HG03159 (cell line): ENCODE results near the gene RNF133.

Source experiments
- ATAC-seq: cut with Tn5 transposase; IDR thresholded peaks from one replicate; pipeline ENCODE4 v1.9.1; 2021; ENCODE audit warnings: mild to moderate bottlenecking, moderate library complexity; ENCODE audit not compliant: unreplicated experiment

The RNF133 gene, protein sequence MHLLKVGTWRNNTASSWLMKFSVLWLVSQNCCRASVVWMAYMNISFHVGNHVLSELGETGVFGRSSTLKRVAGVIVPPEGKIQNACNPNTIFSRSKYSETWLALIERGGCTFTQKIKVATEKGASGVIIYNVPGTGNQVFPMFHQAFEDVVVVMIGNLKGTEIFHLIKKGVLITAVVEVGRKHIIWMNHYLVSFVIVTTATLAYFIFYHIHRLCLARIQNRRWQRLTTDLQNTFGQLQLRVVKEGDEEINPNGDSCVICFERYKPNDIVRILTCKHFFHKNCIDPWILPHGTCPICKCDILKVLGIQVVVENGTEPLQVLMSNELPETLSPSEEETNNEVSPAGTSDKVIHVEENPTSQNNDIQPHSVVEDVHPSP

GRCh38 chr7:122699017-122699416, at the start of gene RNF133:
Gene RNF133, minus strand, starts transcription at chr7:122699117. Its CDS starts 199 bp downstream, at chr7:122698918.
- no peak for ATAC-seq

DNA sequence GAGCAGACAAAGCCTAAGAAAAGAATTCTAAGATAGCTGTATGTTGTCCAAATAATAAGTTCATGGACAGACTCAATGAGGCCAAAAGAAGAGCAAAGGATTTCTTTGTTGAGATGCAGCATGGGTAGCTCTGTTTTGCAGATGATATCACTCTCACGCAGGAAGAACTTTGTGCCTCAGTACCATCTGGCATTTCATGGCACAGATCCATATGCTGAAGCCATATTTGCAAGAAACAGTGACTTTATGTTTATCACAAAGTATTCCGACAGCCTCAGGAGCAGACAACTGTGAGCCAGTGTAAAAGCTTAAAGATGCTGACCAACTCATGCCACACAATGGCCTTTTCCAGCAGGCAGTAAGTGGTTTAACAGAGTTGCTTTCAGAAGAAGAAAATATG, 49.3 kb upstream of the RNF133 start:
- no peak for ATAC-seq

DNA sequence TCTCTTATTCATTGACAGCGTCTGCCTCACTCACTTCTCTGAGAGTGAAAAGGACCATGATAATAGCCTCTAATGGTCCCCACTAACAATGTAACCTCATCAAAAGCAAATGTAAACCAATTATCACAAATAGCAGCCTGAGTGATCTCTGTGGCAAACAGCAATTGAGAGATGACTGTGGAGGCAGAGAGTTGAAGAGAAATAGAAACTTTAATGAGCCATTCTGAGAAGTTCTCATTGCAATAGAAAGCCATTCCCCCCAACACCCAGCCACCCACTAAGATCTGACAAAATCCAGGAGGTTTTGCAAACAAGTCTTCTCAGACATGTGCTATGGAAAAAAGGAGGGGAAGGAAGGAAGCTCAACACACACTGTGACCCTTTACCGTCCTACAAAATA, 48.0 kb upstream of the RNF133 start:
- no peak for ATAC-seq

DNA sequence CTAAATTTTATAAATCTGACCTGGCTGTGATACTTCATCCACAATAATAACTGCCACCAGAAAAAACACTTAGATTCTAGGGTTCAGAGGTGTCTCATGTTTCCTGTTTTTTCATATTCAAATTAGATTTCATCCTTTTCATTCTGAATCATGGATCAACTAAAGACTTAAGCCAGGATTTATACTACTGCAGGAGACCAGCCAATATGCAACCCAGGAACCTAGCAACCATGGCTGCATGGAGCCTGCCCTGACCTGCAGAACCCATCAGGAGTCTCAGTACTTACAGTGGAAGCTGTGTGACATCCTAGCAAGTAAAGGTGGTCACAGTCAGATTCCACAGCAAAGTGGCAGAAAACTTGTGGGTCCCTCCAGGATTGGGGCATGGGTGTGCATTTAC, 44.3 kb upstream of the RNF133 start:
- ATAC-seq, result no peak

- ATAC-seq, result no peak
Observed at GRCh38 chr7:122738947-122739346, 40.0 kb upstream of the RNF133 start.

DNA sequence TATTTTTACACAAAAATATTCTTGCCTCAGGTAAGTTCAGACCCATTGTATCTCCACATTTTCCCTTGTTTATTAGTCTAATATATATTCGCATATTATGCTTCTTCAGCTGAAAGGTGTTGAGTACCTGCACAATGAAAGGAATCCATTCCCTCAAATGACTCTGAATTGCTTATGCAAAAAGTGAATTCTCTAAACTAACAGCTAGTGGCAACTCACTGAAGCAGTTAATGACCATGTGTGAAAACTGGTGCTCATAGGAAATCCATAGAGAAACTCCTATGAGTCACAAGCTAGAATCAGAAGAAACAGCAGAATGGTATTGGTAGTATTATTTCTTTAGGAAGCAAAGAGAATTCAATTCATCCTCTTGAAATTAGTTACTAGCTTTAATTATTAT, 37.3 kb upstream of the RNF133 start:
- ATAC-seq, result no peak

DNA sequence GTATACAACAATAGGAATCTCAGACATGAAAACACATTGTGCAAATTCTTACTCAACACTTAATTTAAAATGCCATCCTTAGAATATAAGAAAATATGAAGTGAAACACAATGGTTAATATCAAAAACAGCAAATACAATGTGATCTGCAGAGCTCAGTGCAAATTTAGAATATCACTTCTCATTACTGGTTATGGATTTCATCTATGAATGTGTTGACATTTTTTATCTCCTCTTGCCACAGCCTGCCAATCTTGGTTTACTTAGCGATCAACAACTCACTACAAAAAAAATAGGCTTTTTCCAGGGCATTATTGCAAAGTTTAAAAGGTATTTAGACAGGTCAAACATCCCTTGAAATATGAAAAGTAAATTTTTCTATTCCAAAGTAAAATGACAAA, 28.8 kb upstream of the RNF133 start:
- ATAC-seq, result no peak

DNA sequence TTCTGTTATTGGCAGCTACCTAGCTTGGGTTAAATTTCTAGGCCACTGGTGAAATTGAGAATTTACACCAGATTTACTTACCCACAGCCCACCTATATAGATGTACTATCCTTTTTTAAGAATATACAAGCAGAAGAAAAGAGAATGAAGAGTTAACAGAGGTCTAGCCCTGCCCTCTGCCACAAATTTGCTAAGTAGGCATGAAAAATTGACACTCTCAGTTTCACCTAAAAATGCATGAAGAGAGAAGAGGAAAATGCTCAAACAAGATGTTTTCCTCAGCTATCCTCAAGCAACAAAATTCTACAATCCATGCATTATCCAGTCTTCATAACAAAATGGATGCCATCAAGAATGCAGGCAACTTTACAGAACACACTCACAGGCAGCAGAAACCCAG, 28.4 kb upstream of the RNF133 start:
- no peak for ATAC-seq

DNA sequence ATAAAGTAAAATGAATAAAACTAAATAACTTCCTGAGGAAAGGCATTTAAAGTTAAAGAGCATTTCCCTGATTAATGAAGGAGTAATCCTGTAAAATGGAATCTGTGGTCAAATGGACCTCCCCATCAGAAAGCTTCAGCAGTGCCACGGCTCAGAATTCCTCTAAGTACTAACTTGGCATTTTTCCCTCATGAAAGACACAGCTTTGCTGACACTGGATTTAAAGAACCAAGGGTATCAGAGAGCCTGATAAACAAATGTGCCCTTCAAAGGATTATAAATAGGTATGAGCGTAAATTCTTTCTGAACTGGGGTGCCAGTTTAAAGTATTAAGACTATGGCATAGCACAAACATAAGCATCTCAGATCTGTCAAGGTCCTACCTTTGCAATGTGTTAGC, 28.0 kb upstream of the RNF133 start:
- ATAC-seq, result no peak

DNA sequence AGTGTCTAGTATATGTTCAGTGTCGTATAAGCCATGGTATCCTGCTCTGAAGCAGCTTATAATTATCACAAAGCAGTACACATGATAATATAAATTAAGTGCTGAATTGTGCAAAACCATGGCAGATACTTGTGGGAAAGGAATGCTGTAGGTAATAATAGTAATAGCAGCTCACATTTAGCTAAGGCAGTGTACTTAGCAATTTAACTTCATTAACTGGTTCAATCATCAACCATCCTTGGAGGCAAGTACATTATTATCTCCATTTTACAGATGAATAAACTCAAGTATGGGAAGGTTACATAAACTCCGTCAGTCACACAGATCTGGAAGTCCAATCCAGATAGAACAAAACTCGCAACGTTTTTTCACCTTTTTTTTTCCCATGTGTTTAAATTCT, 25.4 kb upstream of the RNF133 start:
- ATAC-seq, result no peak

- ATAC-seq, result no peak
Observed at GRCh38 chr7:122719010-122719578, 20.2 kb upstream of the RNF133 start.

GRCh38 chr7:122717356-122718089, 18.6 kb upstream of the RNF133 start:
- ATAC-seq, result no peak

- no peak for ATAC-seq
Observed at GRCh38 chr7:122715183-122715582, 16.3 kb upstream of the RNF133 start.

- no peak for ATAC-seq
Observed at GRCh38 chr7:122710916-122711315, 12.0 kb upstream of the RNF133 start.

DNA sequence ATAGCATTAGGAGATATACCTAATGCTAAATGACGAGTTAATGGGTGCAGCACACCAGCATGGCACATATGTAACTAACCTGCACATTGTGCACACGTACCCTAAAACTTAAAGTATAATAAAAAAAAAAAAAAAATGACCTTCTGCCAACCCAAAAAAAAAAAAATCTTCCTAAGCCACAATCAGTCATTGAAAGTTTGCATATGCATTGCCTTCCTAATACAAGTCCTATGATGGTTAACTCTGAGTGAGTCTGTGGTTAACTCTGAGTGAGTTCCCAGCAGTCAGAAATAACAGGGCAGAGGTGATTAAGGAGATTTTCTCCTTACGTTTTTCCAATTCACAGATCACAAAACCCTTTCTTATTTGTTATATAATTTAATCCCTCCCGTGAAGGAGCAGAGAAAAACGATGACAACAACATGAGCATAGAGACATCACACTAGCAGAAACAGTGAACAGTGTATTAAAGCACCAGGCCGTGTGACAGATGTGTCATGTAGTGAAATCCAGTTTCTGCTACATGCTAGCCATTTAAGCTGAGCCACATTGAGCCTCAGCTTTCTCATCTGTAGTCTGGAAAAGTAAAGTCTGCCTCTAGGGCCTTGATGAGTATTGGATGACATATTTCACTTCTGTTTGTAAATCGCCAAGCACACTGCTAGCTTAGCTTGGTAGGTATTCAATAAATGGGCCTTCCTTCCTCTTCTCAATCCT, 11.2 kb upstream of the RNF133 start:
- no peak for ATAC-seq

GRCh38 chr7:122706836-122707235, 7.9 kb upstream of the RNF133 start:
- ATAC-seq, result no peak

- no peak for ATAC-seq
Observed at GRCh38 chr7:122702872-122703510, 4.1 kb upstream of the RNF133 start, which contains the start of gene RNF148. Gene RNF148, minus strand, starts transcription at chr7:122702922. Its CDS starts 172 bp downstream, at chr7:122702750.

- no peak for ATAC-seq
Observed at GRCh38 chr7:122695816-122696215, 3.1 kb downstream of the RNF133 start.

DNA sequence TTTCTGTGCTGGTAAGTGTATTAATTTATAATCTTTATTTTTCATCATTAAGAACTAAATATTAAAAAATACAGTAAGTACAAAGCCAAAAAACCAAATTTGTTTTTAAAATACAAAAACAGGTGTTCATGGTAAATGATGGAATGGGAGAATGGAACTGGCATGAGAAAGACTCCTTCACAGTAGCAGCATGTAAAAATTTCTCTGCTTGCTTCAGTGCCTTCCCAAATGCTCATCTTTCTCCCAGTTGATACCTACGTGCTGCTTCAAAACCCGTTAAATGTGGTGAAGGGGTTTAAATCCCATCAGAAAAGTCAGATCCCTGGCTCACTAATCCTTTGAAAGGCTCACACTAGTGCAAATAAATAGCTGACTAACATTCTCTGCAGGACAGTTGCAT, 4.2 kb downstream of the RNF133 start:
- no peak for ATAC-seq

DNA sequence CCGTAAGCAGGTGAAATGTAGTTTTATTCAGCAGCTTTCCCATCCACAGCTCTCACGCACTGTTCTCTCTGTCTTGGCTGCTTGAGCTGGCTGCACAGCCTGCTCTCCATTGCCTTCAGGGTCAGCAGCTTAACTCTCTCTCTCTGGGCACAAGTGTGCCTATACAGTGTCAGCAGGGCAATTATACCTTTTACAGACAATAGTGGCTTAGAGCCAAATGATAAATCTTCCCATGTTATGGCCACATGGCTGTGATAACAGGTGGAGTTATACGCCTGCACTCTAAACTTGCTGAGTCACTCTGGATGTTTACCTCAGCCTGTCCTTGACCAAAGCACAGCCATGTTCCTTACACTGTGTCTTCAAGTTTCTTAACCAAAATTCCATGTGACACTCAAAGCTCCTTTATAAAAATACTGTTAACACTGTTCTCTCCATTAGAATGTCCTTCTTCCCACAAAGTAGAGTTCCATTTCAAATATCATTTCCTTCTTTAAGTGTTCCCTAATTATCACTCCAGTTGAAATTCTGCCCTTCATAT, 6.1 kb downstream of the RNF133 start:
- no peak for ATAC-seq
